Gastroesophageal sphincter (tissue), 3 donors: Measurements from ENCODE around the gene IL1RAPL1.

Experiments used
- POLR2A ChIP-seq, 2 donors: fragments of 450-650 bp; IDR thresholded peaks; one replicate each; pipeline ENCODE4 v1.6.1; 2017; ENCODE audit warnings: antibody characterized with exemption in 2 of 2, mild to moderate bottlenecking in 2 of 2, moderate library complexity in 1 of 2
- POLR2AphosphoS5 ChIP-seq: sonication (generic); formaldehyde crosslinking; IDR thresholded peaks from one replicate; pipeline ENCODE4 v1.6.1; 2017; ENCODE audit warnings: antibody characterized with exemption
- TF ChIP-seq, protein P1 (sequence below), 4 experiments: fragments of 200-600 bp in 2 of 4; fragments of 450-650 bp in 2 of 4; sonication (generic) in 1 of 4; IDR thresholded peaks; one replicate each; pipeline ENCODE4 v1.5.1; 2017 to 2019; ENCODE audit warnings: antibody characterized with exemption in 4 of 4, mild to moderate bottlenecking in 2 of 4, moderate library complexity in 2 of 4

GRCh38 chrX:29913647-29914046, 1326.4 kb downstream of the IL1RAPL1 start:
- TF ChIP-seq, protein P1, sequence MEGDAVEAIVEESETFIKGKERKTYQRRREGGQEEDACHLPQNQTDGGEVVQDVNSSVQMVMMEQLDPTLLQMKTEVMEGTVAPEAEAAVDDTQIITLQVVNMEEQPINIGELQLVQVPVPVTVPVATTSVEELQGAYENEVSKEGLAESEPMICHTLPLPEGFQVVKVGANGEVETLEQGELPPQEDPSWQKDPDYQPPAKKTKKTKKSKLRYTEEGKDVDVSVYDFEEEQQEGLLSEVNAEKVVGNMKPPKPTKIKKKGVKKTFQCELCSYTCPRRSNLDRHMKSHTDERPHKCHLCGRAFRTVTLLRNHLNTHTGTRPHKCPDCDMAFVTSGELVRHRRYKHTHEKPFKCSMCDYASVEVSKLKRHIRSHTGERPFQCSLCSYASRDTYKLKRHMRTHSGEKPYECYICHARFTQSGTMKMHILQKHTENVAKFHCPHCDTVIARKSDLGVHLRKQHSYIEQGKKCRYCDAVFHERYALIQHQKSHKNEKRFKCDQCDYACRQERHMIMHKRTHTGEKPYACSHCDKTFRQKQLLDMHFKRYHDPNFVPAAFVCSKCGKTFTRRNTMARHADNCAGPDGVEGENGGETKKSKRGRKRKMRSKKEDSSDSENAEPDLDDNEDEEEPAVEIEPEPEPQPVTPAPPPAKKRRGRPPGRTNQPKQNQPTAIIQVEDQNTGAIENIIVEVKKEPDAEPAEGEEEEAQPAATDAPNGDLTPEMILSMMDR (IDR thresholded peaks at IDR 0.05): no peak
- no peak for TF ChIP-seq POLR2A (IDR thresholded peaks at IDR 0.05)
- TF ChIP-seq POLR2AphosphoS5: no peak
